HG03571 (cell line): ENCODE data around the gene LMOD3.

Experiments
- ATAC-seq: cut with Tn5 transposase; IDR thresholded peaks from one replicate; pipeline ENCODE4 v1.9.1; 2021; ENCODE audit not compliant: unreplicated experiment

LMOD3 gene

GRCh38 chr3:69094467-69095205, 27.8 kb downstream of the LMOD3 start:
- no peak for ATAC-seq

GRCh38 chr3:69092030-69092516, 30.3 kb downstream of the LMOD3 start:
- peak; percentile 64 for ATAC-seq

GRCh38 chr3:69091389-69092029, 30.9 kb downstream of the LMOD3 start:
- no peak for ATAC-seq

- no peak for ATAC-seq
Observed at GRCh38 chr3:69090021-69090420, 32.4 kb downstream of the LMOD3 start.

- peak; percentile 30 for ATAC-seq
Observed at GRCh38 chr3:69088063-69088462, 34.3 kb downstream of the LMOD3 start.

GRCh38 chr3:69087030-69087791, 35.2 kb downstream of the LMOD3 start:
- no peak for ATAC-seq

- no peak for ATAC-seq
Observed at GRCh38 chr3:69085833-69086722, 36.3 kb downstream of the LMOD3 start.

- ATAC-seq, result no peak
Observed at GRCh38 chr3:69085168-69085832, 37.1 kb downstream of the LMOD3 start.

GRCh38 chr3:69084326-69085167, 37.8 kb downstream of the LMOD3 start, which contains the start of gene ARL6IP5:
TSS of gene ARL6IP5 (plus strand) at chr3:69084937. CDS start at chr3:69085048, 111 bp downstream.
- peak; percentile 47 for ATAC-seq

- ATAC-seq, result peak; percentile 63
Observed at GRCh38 chr3:69082805-69083204, 39.6 kb downstream of the LMOD3 start.

- no peak for ATAC-seq
Observed at GRCh38 chr3:69082361-69082760, 40.0 kb downstream of the LMOD3 start.

- ATAC-seq, result no peak
Observed at GRCh38 chr3:69081583-69082262, 40.7 kb downstream of the LMOD3 start.

- peak; percentile 33 for ATAC-seq
Observed at GRCh38 chr3:69080233-69080920, 42.0 kb downstream of the LMOD3 start, which contains the start of gene UBA3. TSS of gene UBA3 (minus strand) at chr3:69080365. CDS start at chr3:69080353, 12 bp downstream.

GRCh38 chr3:69079269-69080159, 42.9 kb downstream of the LMOD3 start:
- ATAC-seq, result no peak

GRCh38 chr3:69072928-69073327, 49.5 kb downstream of the LMOD3 start:
- ATAC-seq, result no peak

- no peak for ATAC-seq
Observed at GRCh38 chr3:69066121-69066520, 56.3 kb downstream of the LMOD3 start.
